ENCODE measurements around the gene SCRT2. TPM values are rescaled to one million over a fixed set of nuclear protein-coding genes. Genes with fewer than 3 reads are reported as not detected.
A peak's percentile ranks its signal among the peaks of the same experiment; 100 is the strongest.

The SCRT2 gene
- total and polyA plus RNA-seq, 2 experiments from 2014 or later: not detected

DNA sequence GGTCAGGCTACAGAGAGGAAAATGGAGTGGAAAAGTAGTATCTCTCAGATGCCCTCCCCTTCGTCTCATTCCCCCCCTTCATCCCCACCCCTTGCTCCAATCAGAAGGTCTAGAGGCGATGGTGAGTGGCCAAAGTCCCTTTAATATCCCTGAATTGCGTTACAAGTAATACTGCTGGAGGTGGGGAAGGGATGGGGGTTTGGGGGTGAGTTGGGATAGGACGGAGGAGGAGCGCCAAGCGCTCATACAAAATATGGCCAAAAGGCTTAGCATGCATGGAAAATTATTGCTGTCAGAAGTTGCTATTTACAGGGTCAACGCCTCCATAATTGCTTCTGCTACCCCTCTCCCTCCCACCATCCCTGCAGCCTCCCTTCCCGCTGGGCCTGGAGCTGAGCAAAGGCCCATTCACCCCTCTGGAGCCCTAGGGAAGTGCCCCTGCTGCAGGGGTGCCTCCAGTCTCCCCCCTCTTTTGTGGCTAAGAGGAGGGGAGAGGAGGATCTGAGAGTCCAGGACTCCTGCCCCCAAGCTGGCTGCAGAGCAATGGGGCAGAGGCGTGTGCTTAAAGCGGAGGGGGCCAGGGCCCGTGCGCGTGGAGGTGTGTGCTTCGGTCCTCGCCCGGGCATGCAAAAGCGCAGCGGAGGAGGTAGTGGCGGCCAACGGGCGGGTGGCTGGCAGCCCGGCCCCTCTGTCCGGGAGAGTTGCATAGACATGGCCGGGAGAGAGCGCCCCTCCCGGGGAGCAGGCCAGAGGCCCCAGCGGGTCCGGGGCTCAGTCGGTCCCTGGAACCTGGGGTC, 13.9 kb downstream of the SCRT2 start:
- Histone ChIP-seq H3K4me3 (no peak overlapping the region), H3K9me2 (ENCODE audit: insufficient read depth) (no peaks in the 10 kb centered on the region), H3K36me3 (ENCODE audit: low read depth) (no peaks in the 10 kb centered on the region), H3K4me1 (ENCODE audit: insufficient read depth) (peaks cover 24% of the 10 kb centered on the region), H3K4me2 (ENCODE audit: unreplicated experiment) (peak overlapping the region; percentile 28), H3K27ac (no peak overlapping the region), H3K9ac (no peak overlapping the region), H4K20me1 (ENCODE audit: insufficient read depth) (no peaks in the 10 kb centered on the region), H3K9me3 (ENCODE audit: low read depth) (no peaks in the 10 kb centered on the region), H3F3A (ENCODE audit: insufficient read depth) (peaks cover 4% of the 10 kb centered on the region; the same call in 1 of the 2 replicates), H3K27me3 (replicated peaks; ENCODE audit: insufficient read depth) (peaks cover 32% of the 10 kb centered on the region), H3K79me2 (ENCODE audit: insufficient read depth) (no peaks in the 10 kb centered on the region), H2AFZ (no peak overlapping the region)
- TF ChIP-seq EZH2 (IDR thresholded peaks at IDR 0.05; ENCODE audit: insufficient read depth, poor library complexity, severe bottlenecking) (no peak), EZH2phosphoT487 (IDR thresholded peaks at IDR 0.05; ENCODE audit: insufficient read depth, low read depth) (no peak)
- in situ Hi-C loops (cut with MboI): no loop called here
- WGBS, 2 experiments (ENCODE audit: low coverage in 1 of 2, low lambda C conversion rate in 2 of 2, missing lambda C conversion rate in 2 of 2): 10 to 22% methylated on average over 27 to 29 of the region's 29 CpGs
- peak; percentile 27 for DNase-seq

GRCh38 chr20:658731-659291, 16.8 kb downstream of the SCRT2 start:
- no peak for TF ChIP-seq EZH2 (IDR thresholded peaks at IDR 0.05; ENCODE audit: insufficient read depth, poor library complexity, severe bottlenecking)
- TF ChIP-seq EZH2phosphoT487 (IDR thresholded peaks at IDR 0.05; ENCODE audit: insufficient read depth, low read depth): no peak
- peak overlapping the region; percentile 63 for H2AFZ ChIP-seq
- no peak overlapping the region for H3K9ac ChIP-seq
- no peaks in the 10 kb centered on the region for H3K36me3 ChIP-seq (ENCODE audit: low read depth)
- H3F3A ChIP-seq (ENCODE audit: insufficient read depth): peaks cover 12% of the 10 kb centered on the region
- 6 to 8% methylated on average over 5 of the region's 5 CpGs for WGBS, 2 experiments (ENCODE audit: low coverage in 1 of 2, low lambda C conversion rate in 2 of 2, missing lambda C conversion rate in 2 of 2)
- DNase-seq: peak; percentile 36
- peaks cover 31% of the 10 kb centered on the region for H3K4me1 ChIP-seq (ENCODE audit: insufficient read depth)
- H3K4me3 ChIP-seq: 0 out of 2 replicates have a peak overlapping the region, but pooled peaks have one; percentile 9
- H3K9me2 ChIP-seq (ENCODE audit: insufficient read depth): no peaks in the 10 kb centered on the region
- H4K20me1 ChIP-seq (ENCODE audit: insufficient read depth): no peaks in the 10 kb centered on the region
- peak overlapping the region; percentile 1 for H3K4me2 ChIP-seq (ENCODE audit: unreplicated experiment)
- in situ Hi-C loops (cut with MboI): no loop called here
- no peaks in the 10 kb centered on the region for H3K9me3 ChIP-seq (ENCODE audit: low read depth)
- H3K27me3 ChIP-seq (replicated peaks; ENCODE audit: insufficient read depth): peaks cover 18% of the 10 kb centered on the region
- H3K27ac ChIP-seq: no peak overlapping the region
- H3K79me2 ChIP-seq (ENCODE audit: insufficient read depth): no peaks in the 10 kb centered on the region

DNA sequence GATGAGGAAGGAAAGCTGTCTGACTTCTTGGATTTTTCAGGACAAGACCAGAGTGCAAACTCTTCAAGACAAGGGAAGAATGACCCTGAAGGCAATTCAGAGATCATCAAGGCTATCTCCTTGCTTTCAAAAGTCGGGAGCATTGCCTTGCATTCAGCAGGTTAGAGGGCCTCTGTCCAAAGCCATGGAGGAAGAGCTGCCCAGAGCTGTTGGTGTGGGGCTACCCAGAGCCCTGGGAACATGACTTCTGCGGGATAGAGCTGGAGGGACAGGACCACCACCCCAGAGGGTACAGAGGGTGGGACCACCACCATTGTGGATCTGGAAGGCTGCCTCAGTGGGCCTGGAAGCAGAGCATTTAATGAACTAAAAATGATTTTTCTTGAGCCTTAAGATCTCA, 17.4 kb downstream of the SCRT2 start:
- WGBS, 2 experiments (ENCODE audit: low coverage in 1 of 2, low lambda C conversion rate in 2 of 2, missing lambda C conversion rate in 2 of 2): 30 to 35% methylated on average over 2 of the region's 2 CpGs
- in situ Hi-C loops (cut with MboI): no loop called here
- TF ChIP-seq EZH2phosphoT487 (IDR thresholded peaks at IDR 0.05; ENCODE audit: insufficient read depth, low read depth) (no peak), EZH2 (IDR thresholded peaks at IDR 0.05; ENCODE audit: insufficient read depth, poor library complexity, severe bottlenecking) (no peak)

GRCh38 chr20:655726-656624, 19.6 kb downstream of the SCRT2 start:
- no peak overlapping the region for H2AFZ ChIP-seq
- H3K79me2 ChIP-seq (ENCODE audit: insufficient read depth): peaks cover 19% of the 10 kb centered on the region
- no peak overlapping the region for H3K27ac ChIP-seq
- H3F3A ChIP-seq (ENCODE audit: insufficient read depth): peaks cover 13% of the 10 kb centered on the region
- DNase-seq: no peak
- in situ Hi-C loops (cut with MboI): no loop called here
- H3K27me3 ChIP-seq (replicated peaks; ENCODE audit: insufficient read depth): no peaks in the 10 kb centered on the region
- H3K4me3 ChIP-seq: no peak overlapping the region
- no peak overlapping the region for H3K4me2 ChIP-seq (ENCODE audit: unreplicated experiment)
- peaks cover 37% of the 10 kb centered on the region for H3K4me1 ChIP-seq (ENCODE audit: insufficient read depth)
- no peaks in the 10 kb centered on the region for H4K20me1 ChIP-seq (ENCODE audit: insufficient read depth)
- 69 to 73% methylated on average over 11 of the region's 11 CpGs for WGBS, 2 experiments (ENCODE audit: low coverage in 1 of 2, low lambda C conversion rate in 2 of 2, missing lambda C conversion rate in 2 of 2)
- no peak overlapping the region for H3K9ac ChIP-seq
- no peaks in the 10 kb centered on the region for H3K9me2 ChIP-seq (ENCODE audit: insufficient read depth)
- no peaks in the 10 kb centered on the region for H3K9me3 ChIP-seq (ENCODE audit: low read depth)
- no peak for TF ChIP-seq EZH2phosphoT487 (IDR thresholded peaks at IDR 0.05; ENCODE audit: insufficient read depth, low read depth)
- TF ChIP-seq EZH2 (IDR thresholded peaks at IDR 0.05; ENCODE audit: insufficient read depth, poor library complexity, severe bottlenecking): no peak
- no peaks in the 10 kb centered on the region for H3K36me3 ChIP-seq (ENCODE audit: low read depth)

More for the DNA sequence above, 17.4 kb downstream of the SCRT2 start:
- Histone ChIP-seq H3K9me3 (ENCODE audit: low read depth) (no peaks in the 10 kb centered on the region), H3K4me1 (ENCODE audit: insufficient read depth) (peaks cover 34% of the 10 kb centered on the region), H3K9me2 (ENCODE audit: insufficient read depth) (no peaks in the 10 kb centered on the region), H3K27me3 (replicated peaks; ENCODE audit: insufficient read depth) (peaks cover 12% of the 10 kb centered on the region), H3K9ac (no peak overlapping the region), H3F3A (ENCODE audit: insufficient read depth) (peaks cover 14% of the 10 kb centered on the region), H2AFZ (no peak overlapping the region), H3K27ac (no peak overlapping the region), H3K36me3 (ENCODE audit: low read depth) (no peaks in the 10 kb centered on the region), H3K4me3 (no peak overlapping the region), H3K4me2 (ENCODE audit: unreplicated experiment) (peak overlapping the region; percentile 1), H4K20me1 (ENCODE audit: insufficient read depth) (no peaks in the 10 kb centered on the region), H3K79me2 (ENCODE audit: insufficient read depth) (no peaks in the 10 kb centered on the region)
- DNase-seq: no peak

All from GM23248 (cell line).